IPS DF 4.7 (cell line): ENCODE results near the gene KCNIP3.
"Not testable (repeated sequence)": the region's sequence is repeated elsewhere in the genome, so short reads cannot be mapped to it uniquely, and the experiment has no call there.

Experiments used
- DNase-seq: peaks from one replicate; pipeline ENCODE4 v3.0.0-alpha.2; 2013; ENCODE audit warnings: low spot score; ENCODE audit errors: extremely low read depth

KCNIP3 gene

GRCh38 chr2:95296880-95297487 is at the start of gene KCNIP3:
KCNIP3 (plus strand) TSS chr2:95297347; CDS start chr2:95297439, 92 bp downstream.
- DNase-seq = no peak

GRCh38 chr2:95258271-95258670 is 38.9 kb upstream of the KCNIP3 start:
- no peak for DNase-seq

GRCh38 chr2:95260028-95261023 is 36.8 kb upstream of the KCNIP3 start:
- no peak for DNase-seq

- no peak for DNase-seq
Measured at GRCh38 chr2:95261602-95262001, 35.5 kb upstream of the KCNIP3 start.

GRCh38 chr2:95262896-95263542 is 34.1 kb upstream of the KCNIP3 start:
- no peak for DNase-seq

GRCh38 chr2:95264624-95265023 is 32.5 kb upstream of the KCNIP3 start:
- DNase-seq = no peak

- no peak for DNase-seq
Measured at GRCh38 chr2:95265182-95265581, 32.0 kb upstream of the KCNIP3 start.

GRCh38 chr2:95266781-95267430 is 30.2 kb upstream of the KCNIP3 start:
- no peak for DNase-seq

- DNase-seq = no peak
Measured at GRCh38 chr2:95267458-95268210, 29.5 kb upstream of the KCNIP3 start.

- no peak for DNase-seq
Measured at GRCh38 chr2:95268211-95269035, 28.7 kb upstream of the KCNIP3 start.

GRCh38 chr2:95269036-95269680 is 28.0 kb upstream of the KCNIP3 start:
- no peak for DNase-seq

GRCh38 chr2:95269745-95270144 is 27.4 kb upstream of the KCNIP3 start:
- not testable (repeated sequence) for DNase-seq

GRCh38 chr2:95270541-95271081 is 26.5 kb upstream of the KCNIP3 start:
- no peak for DNase-seq

GRCh38 chr2:95271381-95271971 is 25.7 kb upstream of the KCNIP3 start:
- DNase-seq = no peak

- DNase-seq = no peak
Measured at GRCh38 chr2:95272299-95272751, 24.8 kb upstream of the KCNIP3 start.

- no peak for DNase-seq
Measured at GRCh38 chr2:95272781-95273180, 24.4 kb upstream of the KCNIP3 start.

GRCh38 chr2:95273566-95274290 is 23.4 kb upstream of the KCNIP3 start:
- no peak for DNase-seq
